ENCODE results near the gene PTPN20.
"Not testable (repeated sequence)": the region's sequence is repeated elsewhere in the genome, so short reads cannot be mapped to it uniquely, and the experiment has no call there.

The PTPN20 gene

GRCh38 chr10:46948687-46949518, 37.7 kb downstream of the PTPN20 start:
- DNase-seq = not testable (repeated sequence)

DNA sequence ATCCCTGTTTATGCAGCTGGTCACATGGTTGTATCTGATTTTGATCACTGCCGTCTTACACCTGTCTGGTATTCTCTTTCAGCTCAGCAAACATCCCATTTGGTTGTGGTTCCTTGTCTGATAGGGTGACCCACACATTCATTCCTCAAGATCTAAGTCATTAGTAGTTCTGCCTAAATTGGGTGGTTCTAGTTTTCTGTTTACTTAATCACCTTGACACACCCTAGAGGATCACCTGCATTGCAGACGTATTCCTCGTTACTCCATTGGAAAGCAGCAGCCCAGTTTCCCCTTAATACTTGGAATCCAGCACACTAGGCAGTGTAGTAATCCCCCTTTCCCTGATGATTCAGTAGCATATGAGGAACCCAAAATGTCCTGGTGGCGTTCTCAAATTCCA, 41.3 kb downstream of the PTPN20 start:
- not testable (repeated sequence) for DNase-seq

GRCh38 chr10:46960742-46961141, 49.5 kb downstream of the PTPN20 start:
- not testable (repeated sequence) for DNase-seq

- not testable (repeated sequence) for DNase-seq
These were observed 52.1 kb downstream of the PTPN20 start for GRCh38 chr10:46963356-46963755.

- not testable (repeated sequence) for DNase-seq
These were observed 55.8 kb downstream of the PTPN20 start for GRCh38 chr10:46967013-46967412.

- DNase-seq = not testable (repeated sequence)
These were observed 69.0 kb downstream of the PTPN20 start for GRCh38 chr10:46980223-46980622.

GRCh38 chr10:46987233-46987924, 76.2 kb downstream of the PTPN20 start:
- DNase-seq = not testable (repeated sequence)

DNA sequence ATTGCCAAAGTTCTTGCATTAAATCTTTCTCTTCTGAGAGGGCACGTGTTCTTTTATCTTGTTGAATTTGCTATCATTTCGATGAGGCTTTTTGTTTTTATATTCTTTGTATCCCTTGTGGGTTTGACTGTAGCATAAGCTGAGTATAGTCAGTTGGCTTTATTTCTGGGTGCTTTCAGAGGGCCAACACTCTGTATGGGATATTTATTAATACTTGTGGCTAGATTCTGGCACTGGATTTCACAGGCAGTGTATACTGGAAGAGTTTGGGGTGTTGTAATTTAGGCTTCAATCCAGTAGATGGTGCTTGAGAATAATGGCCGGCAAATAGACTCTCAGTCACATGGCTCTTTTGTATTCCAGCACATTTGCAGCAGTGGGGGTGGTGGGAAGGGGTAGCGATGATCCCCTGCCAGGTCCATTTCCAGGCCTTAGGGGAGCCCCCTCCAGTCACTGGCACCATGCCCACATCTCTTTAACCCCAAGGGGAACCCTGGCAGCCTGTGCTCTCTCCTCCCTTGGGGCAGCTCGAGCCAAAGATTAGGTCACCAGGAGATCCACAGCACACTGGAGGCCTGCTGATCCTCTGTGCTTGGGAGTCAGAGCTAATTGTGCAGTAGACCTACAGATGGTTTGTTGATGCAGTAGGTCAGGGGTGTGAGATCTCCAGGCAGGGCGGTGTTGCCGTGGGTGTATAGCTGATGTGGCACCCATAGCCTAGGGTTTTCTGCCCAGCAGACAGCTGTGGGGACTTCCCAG, 81.8 kb downstream of the PTPN20 start:
- peak in 44 of 56 donors; percentile 5 to 77 (median 33) for DNase-seq

- no peak for DNase-seq
These were observed 84.0 kb downstream of the PTPN20 start for GRCh38 chr10:46995234-46995633.

GRCh38 chr10:46998192-46998591, 87.0 kb downstream of the PTPN20 start:
- no peak for DNase-seq

DNA sequence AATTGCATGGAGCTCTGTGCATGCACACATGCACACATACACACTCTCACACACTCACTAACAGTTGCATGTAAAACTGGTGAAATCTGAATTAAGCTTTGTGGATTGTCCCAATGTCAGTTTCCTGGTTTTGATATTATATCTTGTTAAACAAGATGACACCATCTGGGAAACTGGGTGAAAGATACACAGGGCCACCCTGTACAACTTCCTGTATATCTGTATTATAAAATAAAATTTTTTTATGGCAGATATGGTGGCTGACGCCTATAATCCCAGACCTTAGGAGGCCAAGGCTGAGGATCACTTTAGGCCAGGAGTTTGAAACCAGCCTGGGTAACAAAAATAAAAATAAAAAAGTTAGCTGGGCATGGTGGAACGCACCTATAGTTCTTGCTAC, 87.4 kb downstream of the PTPN20 start:
- DNase-seq = no peak

GRCh38 chr10:46999217-46999616, 88.0 kb downstream of the PTPN20 start:
- no peak for DNase-seq

DNA sequence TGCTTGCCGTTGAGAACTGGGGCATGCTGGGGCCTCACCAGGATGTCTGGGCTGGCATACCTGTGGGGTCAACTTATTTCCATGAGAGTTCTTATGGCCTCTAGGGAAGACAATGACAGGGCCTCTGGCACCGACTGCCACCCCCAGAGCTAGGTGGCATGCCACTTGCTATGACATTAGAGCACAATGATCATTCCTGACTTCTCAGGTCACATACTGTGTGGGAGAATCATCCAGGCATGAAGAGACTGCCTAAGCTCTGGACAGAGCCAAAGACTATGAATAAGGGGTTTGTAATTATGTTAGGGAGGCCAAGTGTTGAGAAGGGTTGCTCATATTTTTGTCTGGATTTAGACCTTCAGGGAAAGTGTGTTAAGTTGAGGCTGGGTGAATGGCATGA, 97.5 kb downstream of the PTPN20 start:
- DNase-seq = no peak

GRCh38 chr10:47009215-47009838, 98.1 kb downstream of the PTPN20 start:
- no peak for DNase-seq

- no peak for DNase-seq
These were observed 98.8 kb downstream of the PTPN20 start for GRCh38 chr10:47010036-47010435.

GRCh38 chr10:47012214-47012613, 101.0 kb downstream of the PTPN20 start:
- no peak for DNase-seq

GRCh38 chr10:47013507-47014154, 102.4 kb downstream of the PTPN20 start:
- DNase-seq = no peak

- DNase-seq = no peak
These were observed 104.2 kb downstream of the PTPN20 start for GRCh38 chr10:47015404-47015803.

DNA sequence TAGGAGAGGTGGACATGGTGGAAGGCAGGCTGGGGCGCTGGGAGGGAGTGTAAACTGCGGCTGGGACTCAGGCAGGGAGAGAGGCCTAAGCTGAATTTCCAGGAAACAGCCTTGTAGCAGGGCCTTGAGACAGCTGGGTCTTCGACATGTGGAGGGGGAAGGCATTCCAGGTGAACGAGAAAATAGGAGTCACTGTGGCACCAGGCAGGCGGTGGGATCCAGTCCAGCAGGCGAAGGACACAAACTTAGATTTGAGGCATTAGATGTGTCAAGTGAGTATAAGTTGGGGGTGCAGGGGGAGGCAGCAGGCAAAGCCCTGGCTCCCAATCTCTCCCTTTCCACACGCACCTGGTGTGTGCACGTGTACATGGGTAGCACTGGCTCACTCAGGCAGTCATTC, 105.3 kb downstream of the PTPN20 start:
- no peak for DNase-seq

DNA sequence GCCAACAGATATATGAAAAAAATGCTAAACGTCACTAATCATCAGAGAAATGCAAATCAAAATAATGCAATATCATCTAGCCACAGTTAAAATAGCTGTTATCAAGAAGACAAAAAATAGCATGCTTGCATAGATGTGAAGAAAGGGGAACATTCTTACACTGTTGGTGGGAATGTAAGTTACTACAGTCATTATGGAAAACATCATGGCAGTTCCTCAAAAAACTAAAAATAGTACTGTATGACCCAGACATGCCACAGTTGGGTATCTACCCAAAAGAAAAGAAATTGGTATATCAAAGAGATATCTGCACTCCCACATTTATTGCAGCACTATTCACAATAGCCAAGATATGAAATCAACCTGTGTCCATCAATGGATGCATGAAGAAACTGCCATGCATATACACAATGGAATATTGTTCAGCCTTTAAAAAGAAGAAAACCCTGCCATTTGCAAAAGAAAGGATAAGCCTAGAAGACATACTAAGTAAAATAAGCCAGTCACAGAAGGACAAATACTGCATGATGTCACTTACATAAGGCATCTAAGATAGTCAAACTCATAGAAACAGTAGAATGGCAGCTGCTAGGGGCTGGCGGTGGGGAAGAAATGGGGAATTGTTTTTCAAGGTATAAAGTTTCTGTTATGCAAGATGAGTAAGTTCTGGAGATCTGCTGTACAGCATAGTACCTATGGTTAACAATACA, 107.0 kb downstream of the PTPN20 start:
- no peak for DNase-seq
